GM11168 (cell line): ENCODE data around the gene C19orf33.
"Not testable (repeated sequence)": the region's sequence is repeated elsewhere in the genome, so short reads cannot be mapped to it uniquely, and the experiment has no call there.

Source experiments
- in situ Hi-C: fragments of 300-500 bp; cut with MboI; formaldehyde crosslinking; loops from one replicate; pipeline ENCODE4 v1.12.0; 2022; ENCODE audit warnings: low sequenced_read_pairs; ENCODE audit not compliant: unreplicated experiment

Gene C19orf33

GRCh38 chr19:38303517-38304351, at the start of gene C19orf33:
Gene C19orf33, plus strand, starts transcription at chr19:38304251. Its CDS starts 11 bp downstream, at chr19:38304262.
- in situ Hi-C loops, result no loop called here

GRCh38 chr19:38255383-38256014, 48.6 kb upstream of the C19orf33 start:
- in situ Hi-C loops, result no loop called here

- in situ Hi-C loops, result not testable (repeated sequence)
Observed at GRCh38 chr19:38261942-38262341, 42.1 kb upstream of the C19orf33 start.

- in situ Hi-C loops, result no loop called here
Observed at GRCh38 chr19:38262585-38263268, 41.3 kb upstream of the C19orf33 start.

- in situ Hi-C loops, result no loop called here
Observed at GRCh38 chr19:38263689-38264485, 40.2 kb upstream of the C19orf33 start.

GRCh38 chr19:38264486-38265212, 39.4 kb upstream of the C19orf33 start, which contains the start of gene SPINT2:
Gene SPINT2, plus strand, starts transcription at chr19:38264573. Its CDS starts 320 bp downstream, at chr19:38264893.
- in situ Hi-C loops, result no loop called here

GRCh38 chr19:38265213-38265861, 38.7 kb upstream of the C19orf33 start:
- in situ Hi-C loops, result no loop called here

GRCh38 chr19:38265921-38266429, 38.1 kb upstream of the C19orf33 start:
- in situ Hi-C loops, result no loop called here

GRCh38 chr19:38266981-38267597, 37.0 kb upstream of the C19orf33 start:
- in situ Hi-C loops, result no loop called here

GRCh38 chr19:38267761-38268483, 36.1 kb upstream of the C19orf33 start:
- in situ Hi-C loops, result no loop called here

- in situ Hi-C loops, result no loop called here
Observed at GRCh38 chr19:38268539-38268938, 35.5 kb upstream of the C19orf33 start.

- in situ Hi-C loops, result no loop called here
Observed at GRCh38 chr19:38270587-38271167, 33.4 kb upstream of the C19orf33 start.

GRCh38 chr19:38273499-38273898, 30.6 kb upstream of the C19orf33 start:
- in situ Hi-C loops, result no loop called here

GRCh38 chr19:38274739-38275138, 29.3 kb upstream of the C19orf33 start:
- in situ Hi-C loops, result no loop called here

GRCh38 chr19:38276942-38277517, 27.0 kb upstream of the C19orf33 start:
- in situ Hi-C loops, result no loop called here

- in situ Hi-C loops, result no loop called here
Observed at GRCh38 chr19:38277549-38277948, 26.5 kb upstream of the C19orf33 start.
